GM12891 (cell line): Measurements from ENCODE around the gene IL17B.

Source experiments
- PAX5 ChIP-seq: IDR thresholded peaks from 2 replicates; pipeline ENCODE4 v1.6.1; 2011; ENCODE audit warnings: low read length, moderate library complexity, mild to moderate bottlenecking; ENCODE audit not compliant: insufficient read depth, severe bottlenecking
- POLR2A ChIP-seq: IDR thresholded peaks from 2 replicates; pipeline ENCODE4 v1.6.1; 2011; ENCODE audit warnings: low read depth, low read length, control low read depth
- POLR2AphosphoS5 ChIP-seq: IDR thresholded peaks from 2 replicates; pipeline ENCODE4 v1.6.1; 2011; ENCODE audit warnings: low read depth, low read length, control low read depth
- SPI1 ChIP-seq: IDR thresholded peaks from 2 replicates; pipeline ENCODE4 v1.6.1; 2011; ENCODE audit warnings: low read depth, low read length, control low read depth

- TF ChIP-seq POLR2AphosphoS5: no peak
- TF ChIP-seq POLR2A: no peak
- no peak for TF ChIP-seq SPI1
- no peak for TF ChIP-seq PAX5
Observed at GRCh38 chr5:149387081-149387631, 8.1 kb upstream of the IL17B start.
